ENCODE data around the gene RAD21L1. TPM values are rescaled to one million over a fixed set of nuclear protein-coding genes. Genes with fewer than 3 reads are reported as not detected.
"Not testable (repeated sequence)": the region's sequence is repeated elsewhere in the genome, so short reads cannot be mapped to it uniquely, and the experiment has no call there.

Gene RAD21L1
- polyA plus RNA-seq, 2 of the 4 experiments (the other 2 are of a cell fraction) = not detected

DNA sequence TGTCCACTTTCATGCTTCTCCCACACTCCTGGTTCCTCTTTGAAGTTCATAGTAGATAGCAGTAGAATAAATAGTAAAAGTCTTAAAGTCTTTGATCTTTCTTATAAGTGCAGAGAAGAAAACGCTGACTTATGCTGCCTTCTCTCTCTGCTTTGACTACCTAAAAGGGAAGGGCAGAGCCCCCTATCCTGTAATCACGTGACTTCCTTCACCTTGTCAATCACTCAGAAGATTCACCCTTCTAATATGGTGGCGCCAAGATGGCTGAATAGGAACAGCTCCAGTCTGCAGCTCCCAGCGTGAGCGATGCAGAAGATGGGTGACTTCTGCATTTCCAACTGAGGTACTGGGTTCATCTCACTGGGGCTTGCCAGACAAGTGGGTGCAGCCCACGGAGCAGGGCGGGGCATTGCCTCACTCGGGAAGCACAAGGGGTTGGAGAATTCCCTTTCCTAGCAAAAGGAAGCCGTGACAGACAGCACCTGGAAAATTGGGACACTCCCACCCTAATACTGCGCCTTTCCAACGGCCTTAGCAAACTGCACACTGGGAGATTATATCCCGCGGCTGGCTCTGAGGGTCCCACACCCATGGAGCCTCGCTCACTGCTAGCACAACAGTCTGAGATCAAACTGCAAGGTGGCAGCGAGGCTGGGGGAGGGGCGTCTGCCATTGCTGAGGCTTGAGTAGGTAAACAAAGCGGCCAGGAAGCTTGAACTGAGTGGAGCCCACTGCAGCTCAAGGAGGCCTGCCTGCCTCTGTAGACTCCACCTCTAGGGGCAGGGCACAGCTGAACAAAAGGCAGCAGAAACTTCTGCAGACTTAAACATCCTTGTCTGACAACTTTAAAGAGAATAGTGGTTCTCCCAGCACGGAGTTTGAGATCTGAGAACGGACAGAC is 9.1 kb upstream of the RAD21L1 start:
- H3K27ac ChIP-seq; DNase-seq (ENCODE audit: low read depth in 1 of 2, low spot score in 1 of 2); H3K4me1 ChIP-seq; POLR2A ChIA-PET; FAIRE-seq; H3K9me3 ChIP-seq; ATAC-seq; H3K4me3 ChIP-seq: not testable (repeated sequence)
- H3K4me2 ChIP-seq = 0 out of 3 replicates have a peak overlapping the region, but pooled peaks have one; percentile 16
- WGBS (ENCODE audit: missing lambda C conversion rate) = 45% methylated on average over 19 of the region's 19 CpGs
- CTCF ChIA-PET = interaction anchor here (1.2 to 10.0 kb wide), 3 partner anchors 11 to 400 kb away, joined by 3 to 81 read pairs (median 4); no protein-coding TSS in a partner anchor

DNA sequence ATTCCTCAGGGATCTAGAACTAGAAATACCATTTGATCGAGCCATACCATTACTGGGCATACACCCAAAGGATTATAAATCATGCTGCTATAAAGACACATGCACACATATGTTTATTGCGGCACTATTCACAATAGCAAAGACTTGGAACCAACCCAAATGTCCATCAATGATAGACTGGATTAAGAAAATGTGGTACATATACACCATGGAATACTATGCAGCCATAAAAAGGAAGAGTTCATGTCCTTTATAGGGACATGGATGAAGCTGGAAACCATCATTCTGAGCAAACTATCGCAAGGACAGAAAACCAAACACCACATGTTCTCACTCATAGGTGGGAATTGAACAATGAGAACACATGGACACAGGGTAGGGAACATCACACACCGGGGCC is 3.1 kb upstream of the RAD21L1 start:
- H3K4me3 ChIP-seq; H3K27ac ChIP-seq; DNase-seq (ENCODE audit: low read depth in 1 of 2, low spot score in 1 of 2); H3K4me2 ChIP-seq; CTCF ChIA-PET; FAIRE-seq; H3K4me1 ChIP-seq; ATAC-seq; POLR2A ChIA-PET; H3K9me3 ChIP-seq: not testable (repeated sequence)
- 44% methylated on average over 4 of the region's 4 CpGs for WGBS (ENCODE audit: missing lambda C conversion rate)

DNA sequence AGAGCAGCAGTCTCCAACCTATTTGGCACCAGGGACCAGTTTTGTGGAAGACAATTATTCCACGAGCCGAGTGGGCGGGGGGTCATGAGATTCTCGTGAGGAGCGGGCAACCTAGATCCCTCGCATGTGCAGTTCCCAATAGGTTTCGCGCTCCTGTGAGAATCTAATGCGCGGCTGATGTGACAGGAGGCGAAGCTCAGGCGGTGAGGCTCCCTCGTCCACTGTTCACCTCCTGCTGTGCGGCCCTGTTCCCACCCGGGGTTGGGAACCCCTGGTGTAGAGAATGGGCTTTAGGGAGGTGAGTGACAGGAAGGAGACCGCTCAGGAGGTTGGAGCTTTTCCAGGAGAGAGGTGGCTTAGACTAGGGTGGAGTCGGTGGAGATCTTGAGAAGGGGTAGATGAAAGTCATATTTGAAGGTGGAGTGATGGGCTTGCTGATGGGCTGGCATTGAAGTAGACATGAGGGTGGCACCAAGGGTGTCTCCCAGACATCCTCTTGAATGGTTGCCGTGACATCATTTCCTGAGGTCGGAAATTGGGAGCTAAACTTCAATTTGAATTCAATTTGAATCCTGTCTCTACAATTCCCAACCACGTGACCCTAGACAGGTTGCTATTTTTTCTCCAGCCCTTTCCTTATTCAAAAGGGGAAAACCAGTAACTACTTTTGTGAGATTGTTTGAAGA is 1.5 kb upstream of the RAD21L1 start:
- Histone ChIP-seq H3K9me3 (no peaks in the 10 kb centered on the region), H3K4me2 (no peak overlapping the region), H3K27ac (no peak overlapping the region), H3K4me1 (no peaks in the 10 kb centered on the region), H3K4me3 (no peak overlapping the region)
- TF ChIP-seq, protein P1, sequence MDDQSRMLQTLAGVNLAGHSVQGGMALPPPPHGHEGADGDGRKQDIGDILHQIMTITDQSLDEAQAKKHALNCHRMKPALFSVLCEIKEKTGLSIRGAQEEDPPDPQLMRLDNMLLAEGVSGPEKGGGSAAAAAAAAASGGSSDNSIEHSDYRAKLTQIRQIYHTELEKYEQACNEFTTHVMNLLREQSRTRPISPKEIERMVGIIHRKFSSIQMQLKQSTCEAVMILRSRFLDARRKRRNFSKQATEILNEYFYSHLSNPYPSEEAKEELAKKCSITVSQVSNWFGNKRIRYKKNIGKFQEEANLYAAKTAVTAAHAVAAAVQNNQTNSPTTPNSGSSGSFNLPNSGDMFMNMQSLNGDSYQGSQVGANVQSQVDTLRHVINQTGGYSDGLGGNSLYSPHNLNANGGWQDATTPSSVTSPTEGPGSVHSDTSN (IDR thresholded peaks at IDR 0.05) = no peak
- TF ChIP-seq POLR2AphosphoS2 (conservative IDR thresholded peaks at IDR 0.05; ENCODE audit: low read length) (no peak), FOSB (CRISPR knock-in tag; IDR thresholded peaks at IDR 0.05) (no peak), CEBPB (IDR thresholded peaks at IDR 0.05) (no peak), SMC3 (IDR thresholded peaks at IDR 0.05) (no peak), HEYL (CRISPR knock-in tag; IDR thresholded peaks at IDR 0.05) (no peak), SREBF2 (IDR thresholded peaks at IDR 0.05) (no peak), BHLHE40 (IDR thresholded peaks at IDR 0.05; ENCODE audit: low read depth, low read length) (no peak), KDM5A (IDR thresholded peaks at IDR 0.05) (no peak), HOXA7 (CRISPR knock-in tag; IDR thresholded peaks at IDR 0.05) (no peak), RNF2 (IDR thresholded peaks at IDR 0.05; ENCODE audit: borderline replicate concordance, low read depth) (no peak), JUN (IDR thresholded peaks at IDR 0.05) (no peak), JUNB (IDR thresholded peaks at IDR 0.05) (no peak)
- TF ChIP-seq, protein P2, sequence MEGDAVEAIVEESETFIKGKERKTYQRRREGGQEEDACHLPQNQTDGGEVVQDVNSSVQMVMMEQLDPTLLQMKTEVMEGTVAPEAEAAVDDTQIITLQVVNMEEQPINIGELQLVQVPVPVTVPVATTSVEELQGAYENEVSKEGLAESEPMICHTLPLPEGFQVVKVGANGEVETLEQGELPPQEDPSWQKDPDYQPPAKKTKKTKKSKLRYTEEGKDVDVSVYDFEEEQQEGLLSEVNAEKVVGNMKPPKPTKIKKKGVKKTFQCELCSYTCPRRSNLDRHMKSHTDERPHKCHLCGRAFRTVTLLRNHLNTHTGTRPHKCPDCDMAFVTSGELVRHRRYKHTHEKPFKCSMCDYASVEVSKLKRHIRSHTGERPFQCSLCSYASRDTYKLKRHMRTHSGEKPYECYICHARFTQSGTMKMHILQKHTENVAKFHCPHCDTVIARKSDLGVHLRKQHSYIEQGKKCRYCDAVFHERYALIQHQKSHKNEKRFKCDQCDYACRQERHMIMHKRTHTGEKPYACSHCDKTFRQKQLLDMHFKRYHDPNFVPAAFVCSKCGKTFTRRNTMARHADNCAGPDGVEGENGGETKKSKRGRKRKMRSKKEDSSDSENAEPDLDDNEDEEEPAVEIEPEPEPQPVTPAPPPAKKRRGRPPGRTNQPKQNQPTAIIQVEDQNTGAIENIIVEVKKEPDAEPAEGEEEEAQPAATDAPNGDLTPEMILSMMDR (IDR thresholded peaks at IDR 0.05) = no peak
- TF ChIP-seq, protein P3, sequence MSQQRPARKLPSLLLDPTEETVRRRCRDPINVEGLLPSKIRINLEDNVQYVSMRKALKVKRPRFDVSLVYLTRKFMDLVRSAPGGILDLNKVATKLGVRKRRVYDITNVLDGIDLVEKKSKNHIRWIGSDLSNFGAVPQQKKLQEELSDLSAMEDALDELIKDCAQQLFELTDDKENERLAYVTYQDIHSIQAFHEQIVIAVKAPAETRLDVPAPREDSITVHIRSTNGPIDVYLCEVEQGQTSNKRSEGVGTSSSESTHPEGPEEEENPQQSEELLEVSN (IDR thresholded peaks at IDR 0.05; ENCODE audit: borderline replicate concordance, low read depth) = no peak
- CTCF ChIA-PET = interaction anchor here (0.6 to 3.8 kb wide), 8 partner anchors 10 to 542 kb away, joined by 3 to 15 read pairs (median 4); partner anchors contain the start of gene SNPH
- POLR2A ChIA-PET = no interaction called here
- FAIRE-seq = no peak
- 79% methylated on average over 20 of the region's 20 CpGs for WGBS (ENCODE audit: missing lambda C conversion rate)
- DNase-seq (ENCODE audit: low read depth in 1 of 2, low spot score in 1 of 2) = no peak
- ATAC-seq = no peak
